Kidney epithelial cell (primary cell): ENCODE data around the gene COL19A1. TPM values are rescaled to one million over a fixed set of nuclear protein-coding genes. Genes with fewer than 3 reads are reported as not detected.

ENCODE experiments used
- DNase-seq: peaks from one replicate; pipeline ENCODE4 v3.0.0-alpha.2; 2010; ENCODE audit warnings: low read depth
- H3K27me3 ChIP-seq: 2 replicates; pipeline ENCODE4 v1.6.0; 2011; ENCODE audit warnings: low read length; ENCODE audit not compliant: control insufficient read depth, insufficient read depth
- H3K36me3 ChIP-seq: 2 replicates; pipeline ENCODE4 v1.5.1; 2011; ENCODE audit warnings: low read length; ENCODE audit not compliant: control insufficient read depth, insufficient read depth
- H3K4me3 ChIP-seq: 2 replicates; pipeline ENCODE4 v1.5.1; 2011; ENCODE audit warnings: low read depth, mild to moderate bottlenecking, control low read depth, low read length
- total RNA-seq: library from RNA; depleted of rRNA; stranded (reverse); fragments of >200 nt; gene quantifications from 2 replicates; pipeline ENCODE4 v1.2.3, GENCODE V29; 2015
- TF ChIP-seq, protein P1 (sequence below): IDR thresholded peaks from 2 replicates; pipeline ENCODE4 v1.5.1; 2011; ENCODE audit warnings: mild to moderate bottlenecking, moderate library complexity, low read length, control low read depth, inconsistent platforms; ENCODE audit not compliant: insufficient read depth, poor library complexity, severe bottlenecking

Gene COL19A1
- total RNA-seq, 1 donor from 2014 or later, result not detected

DNA sequence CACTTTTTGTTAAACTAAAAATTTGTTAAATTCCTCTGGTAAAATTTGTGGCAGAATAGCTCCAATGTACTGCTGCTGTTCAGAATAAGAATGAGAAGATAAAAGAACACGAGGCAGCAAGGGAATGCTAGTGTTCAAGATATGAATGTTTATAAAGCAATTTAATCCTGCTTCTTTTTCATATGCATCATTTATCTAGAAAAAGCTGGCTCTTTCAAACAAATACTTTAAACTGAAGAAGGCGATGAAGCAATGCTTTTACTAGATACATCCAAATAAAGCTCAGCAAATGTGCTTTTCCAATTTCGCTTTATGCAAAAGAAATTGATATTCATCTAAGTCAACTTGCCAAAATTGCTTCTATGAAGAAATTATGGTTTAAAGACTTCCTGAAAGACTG is 370.0 kb downstream of the COL19A1 start:
- Histone ChIP-seq H3K36me3 (no peaks in the 10 kb centered on the region), H3K27me3 (no peaks in the 10 kb centered on the region), H3K4me3 (no peak overlapping the region)
- DNase-seq, result no peak
- TF ChIP-seq, protein P1, sequence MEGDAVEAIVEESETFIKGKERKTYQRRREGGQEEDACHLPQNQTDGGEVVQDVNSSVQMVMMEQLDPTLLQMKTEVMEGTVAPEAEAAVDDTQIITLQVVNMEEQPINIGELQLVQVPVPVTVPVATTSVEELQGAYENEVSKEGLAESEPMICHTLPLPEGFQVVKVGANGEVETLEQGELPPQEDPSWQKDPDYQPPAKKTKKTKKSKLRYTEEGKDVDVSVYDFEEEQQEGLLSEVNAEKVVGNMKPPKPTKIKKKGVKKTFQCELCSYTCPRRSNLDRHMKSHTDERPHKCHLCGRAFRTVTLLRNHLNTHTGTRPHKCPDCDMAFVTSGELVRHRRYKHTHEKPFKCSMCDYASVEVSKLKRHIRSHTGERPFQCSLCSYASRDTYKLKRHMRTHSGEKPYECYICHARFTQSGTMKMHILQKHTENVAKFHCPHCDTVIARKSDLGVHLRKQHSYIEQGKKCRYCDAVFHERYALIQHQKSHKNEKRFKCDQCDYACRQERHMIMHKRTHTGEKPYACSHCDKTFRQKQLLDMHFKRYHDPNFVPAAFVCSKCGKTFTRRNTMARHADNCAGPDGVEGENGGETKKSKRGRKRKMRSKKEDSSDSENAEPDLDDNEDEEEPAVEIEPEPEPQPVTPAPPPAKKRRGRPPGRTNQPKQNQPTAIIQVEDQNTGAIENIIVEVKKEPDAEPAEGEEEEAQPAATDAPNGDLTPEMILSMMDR, result no peak

GRCh38 chr6:70241031-70241430 is 374.7 kb downstream of the COL19A1 start:
- TF ChIP-seq, protein P1, result no peak
- DNase-seq, result no peak
- Histone ChIP-seq H3K36me3 (no peaks in the 10 kb centered on the region), H3K4me3 (no peak overlapping the region), H3K27me3 (no peaks in the 10 kb centered on the region)

DNA sequence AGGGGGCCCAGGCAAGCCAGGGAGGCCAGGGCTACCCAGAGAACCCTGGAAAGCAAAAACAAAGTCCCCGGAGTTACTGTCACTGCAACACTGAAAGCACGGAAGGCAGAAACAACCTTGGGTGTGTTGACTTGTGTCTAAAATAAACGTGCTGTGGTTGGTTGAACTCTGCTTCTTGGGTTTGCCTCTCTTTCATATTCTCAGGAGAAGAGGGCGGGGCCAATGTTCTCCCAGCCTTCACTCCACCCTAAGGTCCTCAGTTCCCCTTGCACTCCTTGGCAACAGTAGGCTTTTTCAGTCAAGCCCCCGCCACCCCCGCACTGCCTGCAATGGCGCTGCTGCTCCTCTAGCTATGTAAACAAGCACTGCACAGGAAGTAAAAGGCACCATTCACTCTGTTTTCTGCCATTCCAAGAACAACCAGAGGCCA is 375.6 kb downstream of the COL19A1 start:
- no peaks in the 10 kb centered on the region for H3K27me3 ChIP-seq
- no peak overlapping the region for H3K4me3 ChIP-seq
- H3K36me3 ChIP-seq, result no peaks in the 10 kb centered on the region
- TF ChIP-seq, protein P1, result no peak
- no peak for DNase-seq

GRCh38 chr6:70246118-70246517 is 379.8 kb downstream of the COL19A1 start:
- no peak for DNase-seq
- Histone ChIP-seq H3K4me3 (no peak overlapping the region), H3K27me3 (no peaks in the 10 kb centered on the region), H3K36me3 (no peaks in the 10 kb centered on the region)
- TF ChIP-seq, protein P1, result no peak

DNA sequence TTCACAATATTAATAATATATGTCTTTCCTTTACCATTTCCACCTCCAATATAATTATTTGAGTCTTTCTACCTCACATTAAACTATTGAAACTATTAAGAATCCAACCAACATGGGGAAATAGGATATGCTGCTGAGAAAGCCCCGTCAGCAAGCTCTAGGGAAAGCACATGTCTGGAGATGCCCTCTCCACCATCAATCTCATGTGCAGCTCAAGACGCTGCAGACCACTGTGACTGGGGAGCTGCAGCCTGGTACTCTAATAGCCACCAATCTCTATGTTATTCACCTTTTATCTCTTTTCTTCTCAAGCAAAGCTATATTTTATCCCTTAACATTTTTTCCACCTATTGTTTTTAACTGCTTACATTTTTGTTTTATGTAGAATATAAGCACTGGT is 386.2 kb downstream of the COL19A1 start:
- no peak overlapping the region for H3K4me3 ChIP-seq
- H3K36me3 ChIP-seq, result no peaks in the 10 kb centered on the region
- no peaks in the 10 kb centered on the region for H3K27me3 ChIP-seq
- no peak for DNase-seq
- TF ChIP-seq, protein P1, result no peak

DNA sequence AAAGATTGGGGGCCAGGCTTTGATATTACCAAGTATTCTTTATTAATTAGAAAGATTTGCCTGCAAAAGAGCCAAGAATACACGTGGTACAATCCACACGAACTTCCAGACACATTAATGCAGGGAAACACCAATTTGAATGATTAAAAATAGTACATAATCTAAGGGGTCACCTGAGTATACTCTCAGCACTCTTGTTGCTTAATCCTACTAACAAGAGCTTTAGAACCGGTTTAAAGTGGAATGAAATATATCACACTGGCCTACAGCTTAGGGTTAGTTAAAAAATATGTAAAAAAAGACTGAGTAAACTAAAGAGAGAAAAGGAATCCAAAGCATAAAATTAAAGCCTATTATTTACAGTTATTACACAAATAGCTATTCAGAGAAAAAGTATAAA is 387.6 kb downstream of the COL19A1 start:
- no peaks in the 10 kb centered on the region for H3K27me3 ChIP-seq
- TF ChIP-seq, protein P1, result no peak
- DNase-seq, result no peak
- H3K4me3 ChIP-seq, result no peak overlapping the region
- H3K36me3 ChIP-seq, result no peaks in the 10 kb centered on the region
